Measurements from ENCODE around the gene AP2B1. TPM values are rescaled to one million over a fixed set of nuclear protein-coding genes. Genes with fewer than 3 reads are reported as not detected.
A peak's percentile ranks its signal among the peaks of the same experiment; 100 is the strongest.

The AP2B1 gene
- total and polyA plus RNA-seq, 9 of the 15 experiments (the other 6 are each of a cell fraction or from before 2014, with no cell fraction given), result 60.1 to 287 (median 105) TPM

GRCh38 chr17:35764123-35764991, 177.2 kb downstream of the AP2B1 start (continued):
- TF ChIP-seq MTA1 (IDR thresholded peaks at IDR 0.05; ENCODE audit: borderline replicate concordance), result no peak
- TF ChIP-seq TCF7L2 (IDR thresholded peaks at IDR 0.05; ENCODE audit: low read depth, low read length), result 0 out of 2 replicates have a peak, but pooled peaks have one; percentile 30
- no peak for TF ChIP-seq CEBPB (tag; IDR thresholded peaks at IDR 0.05)
- no peak; the same call in 1 of the 2 replicates for TF ChIP-seq MYC (IDR thresholded peaks at IDR 0.05; ENCODE audit: low read depth, low read length)
- no peak for TF ChIP-seq MYC (CRISPR knock-in tag; IDR thresholded peaks at IDR 0.05; ENCODE audit: borderline replicate concordance, low read depth)
- no peak for TF ChIP-seq LCOR (CRISPR knock-in tag; IDR thresholded peaks at IDR 0.05)
- TF ChIP-seq ARID3B (CRISPR knock-in tag; IDR thresholded peaks at IDR 0.05; ENCODE audit: borderline replicate concordance), result no peak
- TF ChIP-seq ILK (tag; IDR thresholded peaks at IDR 0.05; ENCODE audit: borderline replicate concordance, low read depth), result no peak
- no peak for TF ChIP-seq KLF10 (CRISPR knock-in tag; IDR thresholded peaks at IDR 0.05)
- TF ChIP-seq TRIM28 (IDR thresholded peaks at IDR 0.05), result no peak
- no peak for TF ChIP-seq NR4A1 (CRISPR knock-in tag; IDR thresholded peaks at IDR 0.05)
- TF ChIP-seq NR4A1 (tag; IDR thresholded peaks at IDR 0.05), result 0 out of 2 replicates have a peak, but pooled peaks have one; percentile 29
- no peak for TF ChIP-seq ZNF224 (CRISPR knock-in tag; IDR thresholded peaks at IDR 0.05)
- TF ChIP-seq PHTF2 (CRISPR knock-in tag; IDR thresholded peaks at IDR 0.05), result no peak
- TF ChIP-seq STAT5A (IDR thresholded peaks at IDR 0.05; ENCODE audit: borderline replicate concordance, low read length), result no peak
- no peak for TF ChIP-seq MAFF (IDR thresholded peaks at IDR 0.05; ENCODE audit: low read length)
- peak in 1 of 2 experiments; percentile 13; a peak in 2 of 4 replicates for TF ChIP-seq RCOR1 (IDR thresholded peaks at IDR 0.05; ENCODE audit: borderline replicate concordance in 1 of 2, low read depth in 2 of 2, low read length in 2 of 2)
- no peak for TF ChIP-seq SMARCB1 (IDR thresholded peaks at IDR 0.05; ENCODE audit: insufficient read length, low read depth)
- TF ChIP-seq, protein P1, sequence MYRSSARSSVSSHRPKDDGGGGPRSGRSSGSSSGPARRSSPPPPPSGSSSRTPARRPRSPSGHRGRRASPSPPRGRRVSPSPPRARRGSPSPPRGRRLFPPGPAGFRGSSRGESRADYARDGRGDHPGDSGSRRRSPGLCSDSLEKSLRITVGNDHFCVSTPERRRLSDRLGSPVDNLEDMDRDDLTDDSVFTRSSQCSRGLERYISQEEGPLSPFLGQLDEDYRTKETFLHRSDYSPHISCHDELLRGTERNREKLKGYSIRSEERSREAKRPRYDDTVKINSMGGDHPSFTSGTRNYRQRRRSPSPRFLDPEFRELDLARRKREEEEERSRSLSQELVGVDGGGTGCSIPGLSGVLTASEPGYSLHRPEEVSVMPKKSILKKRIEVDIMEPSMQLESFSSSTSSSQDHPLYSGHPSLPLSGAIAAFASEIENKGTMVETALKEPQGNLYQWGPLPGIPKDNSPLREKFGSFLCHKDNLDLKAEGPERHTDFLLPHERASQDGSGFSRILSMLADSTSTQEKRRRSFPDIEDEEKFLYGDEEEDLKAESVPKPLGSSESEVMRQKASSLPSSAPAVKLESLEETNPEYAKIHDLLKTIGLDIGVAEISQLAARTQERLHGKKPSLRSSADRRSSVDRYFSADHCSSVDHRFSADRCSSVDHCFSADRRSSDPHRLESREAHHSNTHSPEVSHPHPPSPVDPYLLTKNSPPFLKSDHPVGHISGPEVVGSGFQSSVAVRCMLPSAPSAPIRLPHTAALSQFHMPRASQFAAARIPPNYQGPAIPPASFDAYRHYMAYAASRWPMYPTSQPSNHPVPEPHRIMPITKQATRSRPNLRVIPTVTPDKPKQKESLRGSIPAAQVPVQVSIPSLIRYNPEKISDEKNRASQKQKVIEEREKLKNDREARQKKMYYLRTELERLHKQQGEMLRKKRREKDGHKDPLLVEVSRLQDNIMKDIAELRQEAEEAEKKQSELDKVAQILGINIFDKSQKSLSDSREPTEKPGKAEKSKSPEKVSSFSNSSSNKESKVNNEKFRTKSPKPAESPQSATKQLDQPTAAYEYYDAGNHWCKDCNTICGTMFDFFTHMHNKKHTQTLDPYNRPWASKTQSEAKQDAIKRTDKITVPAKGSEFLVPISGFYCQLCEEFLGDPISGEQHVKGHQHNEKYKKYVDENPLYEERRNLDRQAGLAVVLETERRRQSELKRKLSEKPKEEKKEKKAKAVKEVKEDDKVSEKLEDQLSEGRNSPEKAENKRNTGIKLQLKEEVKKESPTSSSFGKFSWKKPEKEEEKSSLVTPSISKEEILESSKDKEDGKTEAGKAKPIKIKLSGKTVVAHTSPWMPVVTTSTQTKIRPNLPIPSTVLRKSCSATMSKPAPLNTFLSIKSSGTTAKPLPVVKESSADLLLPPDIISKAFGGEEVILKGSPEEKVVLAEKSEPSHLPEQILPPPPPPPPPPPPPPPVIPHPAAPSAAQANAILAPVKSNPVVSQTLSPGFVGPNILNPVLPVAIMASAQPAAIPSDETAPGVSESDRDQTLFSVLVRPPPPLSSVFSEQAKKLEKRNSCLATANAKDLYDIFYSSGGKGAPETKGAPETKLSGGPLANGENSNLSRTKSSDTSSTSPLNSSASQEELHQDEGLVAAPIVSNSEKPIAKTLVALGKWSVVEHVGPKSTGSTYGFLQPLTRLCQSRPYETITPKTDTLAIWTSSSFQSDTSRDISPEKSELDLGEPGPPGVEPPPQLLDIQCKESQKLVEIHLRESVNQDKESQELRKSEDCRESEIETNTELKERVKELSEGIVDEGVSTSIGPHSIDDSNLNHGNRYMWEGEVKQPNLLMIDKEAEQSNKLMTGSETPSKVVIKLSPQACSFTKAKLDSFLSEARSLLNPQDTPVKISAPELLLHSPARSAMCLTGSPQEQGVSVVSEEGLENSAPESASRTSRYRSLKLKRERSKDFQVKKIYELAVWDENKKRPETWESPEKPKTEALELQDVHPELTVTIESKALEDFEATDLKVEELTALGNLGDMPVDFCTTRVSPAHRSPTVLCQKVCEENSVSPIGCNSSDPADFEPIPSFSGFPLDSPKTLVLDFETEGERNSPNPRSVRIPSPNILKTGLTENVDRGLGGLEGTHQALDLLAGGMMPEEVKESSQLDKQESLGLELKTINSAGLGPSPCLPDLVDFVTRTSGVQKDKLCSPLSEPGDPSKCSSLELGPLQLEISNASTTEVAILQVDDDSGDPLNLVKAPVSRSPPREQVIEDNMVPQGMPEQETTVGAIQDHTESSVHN (IDR thresholded peaks at IDR 0.05; ENCODE audit: borderline replicate concordance in 1 of 2, low read depth in 1 of 2), result no peak

Measured in K562 (cell line).